ENCODE results near the gene LEFTY1. TPM values are rescaled to one million over a fixed set of nuclear protein-coding genes. Genes with fewer than 3 reads are reported as not detected.
A peak's percentile ranks its signal among the peaks of the same experiment; 100 is the strongest.

The LEFTY1 gene
- total RNA-seq, 1 experiment from 2014 or later = 0.64 TPM

GRCh38 chr1:225882694-225883615 lies 6.0 kb downstream of the LEFTY1 start:
- Histone ChIP-seq H3K36me3 (ENCODE audit: control insufficient read depth in 1 of 2, insufficient read depth in 2 of 2, low read length in 2 of 2) (no peaks in the 10 kb centered on the region), H3K4me1 (ENCODE audit: control insufficient read depth in 1 of 2, insufficient read depth in 2 of 2, low read length in 2 of 2) (peaks cover 23 to 38% of the 10 kb centered on the region in 2 experiments), H3K4me3 (replicated peaks in 1 of 2; ENCODE audit: low read depth in 1 of 2, low read length in 2 of 2) (peak overlapping the region; percentile 80 to 83), H3K9ac (ENCODE audit: low read length) (peak overlapping the region; percentile 86), H3K27me3 (ENCODE audit: insufficient read depth, low read length) (no peaks in the 10 kb centered on the region), H3K9me3 (ENCODE audit: control insufficient read depth in 1 of 2, insufficient read depth in 1 of 2, low read depth in 1 of 2, low read length in 2 of 2) (no peaks in the 10 kb centered on the region), H4K20me1 (ENCODE audit: insufficient read depth) (no peaks in the 10 kb centered on the region), H3K4me2 (ENCODE audit: low read length) (peak overlapping the region; percentile 99), H3K9me2 (ENCODE audit: insufficient read depth) (no peaks in the 10 kb centered on the region), H2AFZ (ENCODE audit: low read depth, low read length, poor library complexity, severe bottlenecking) (peak overlapping the region; percentile 48), H3K27ac (ENCODE audit: low read depth, low read length) (peak overlapping the region; percentile 81), H3K79me2 (ENCODE audit: insufficient read depth, low read length) (no peaks in the 10 kb centered on the region; the same call in 1 of the 2 replicates)
- peak; percentile 49 for ATAC-seq
- ChIA-PET CTCF (interaction anchor here (0.7 to 2.1 kb wide), 7 partner anchors 16 to 422 kb away, joined by 3 to 10 read pairs (median 4); no protein-coding TSS in a partner anchor), RAD21 (ENCODE audit: low non-redundant PET in 1 of 2, low total read pairs in 2 of 2, uncharacterized antibody in 2 of 2, unreplicated experiment in 2 of 2) (interaction anchor here in 1 of 2 experiments (1.8 kb wide), 1 partner anchor 105 kb away, joined by 5 read pairs; the partner anchor contains the start of gene SRP9), POLR2A (interaction anchor here (1.0 to 1.5 kb wide), 4 partner anchors 13 to 117 kb away, joined by 3 to 4 read pairs (median 3); partner anchors contain the start of genes PYCR2, SDE2 and SRP9)
- no TSS peak for BruUV-seq (replicated peaks)
- intact Hi-C loops (cut with micrococcal nuclease) = loop anchor here (2.0 to 10.0 kb wide), 3 partner anchors 38 to 108 kb away; partner anchors contain the start of genes EPHX1 and SRP9
- TF ChIP-seq ZFX (IDR thresholded peaks at IDR 0.05) = peak; percentile 80
- no peak for TF ChIP-seq JUND (IDR thresholded peaks at IDR 0.05)
- no peak for DNase-seq (ENCODE audit: low read depth, low spot score)

- Histone ChIP-seq H4K20me1 (ENCODE audit: insufficient read depth) (no peaks in the 10 kb centered on the region), H2AFZ (ENCODE audit: low read depth, low read length, poor library complexity, severe bottlenecking) (peak within 1 kb of the TSS; percentile 61), H3K79me2 (ENCODE audit: insufficient read depth, low read length) (no peaks in the 10 kb centered on the region; the same call in 1 of the 2 replicates), H3K9me2 (ENCODE audit: insufficient read depth) (no peaks in the 10 kb centered on the region), H3K9ac (ENCODE audit: low read length) (peak within 1 kb of the TSS; percentile 86), H3K36me3 (ENCODE audit: control insufficient read depth in 1 of 2, insufficient read depth in 2 of 2, low read length in 2 of 2) (no peaks in the 10 kb centered on the region; a peak in 1 of 4 replicates), H3K27ac (ENCODE audit: low read depth, low read length) (peak within 1 kb of the TSS; percentile 81), H3K9me3 (ENCODE audit: control insufficient read depth in 1 of 2, insufficient read depth in 1 of 2, low read depth in 1 of 2, low read length in 2 of 2) (no peaks in the 10 kb centered on the region), H3K4me2 (ENCODE audit: low read length) (peak within 1 kb of the TSS; percentile 99), H3K27me3 (ENCODE audit: insufficient read depth, low read length) (no peaks in the 10 kb centered on the region), H3K4me1 (ENCODE audit: control insufficient read depth in 1 of 2, insufficient read depth in 2 of 2, low read length in 2 of 2) (peaks cover 31 to 46% of the 10 kb centered on the region in 2 experiments), H3K4me3 (replicated peaks in 1 of 2; ENCODE audit: low read depth in 1 of 2, low read length in 2 of 2) (peak within 1 kb of the TSS; percentile 80 to 83)
- POLR2A ChIA-PET = interaction anchor here (1.2 to 1.5 kb wide), 3 partner anchors 12 to 117 kb away, joined by 3 to 4 read pairs (median 3); partner anchors contain the start of genes SDE2 and SRP9
- RAD21 ChIA-PET (ENCODE audit: low non-redundant PET in 1 of 2, low total read pairs in 2 of 2, uncharacterized antibody in 2 of 2, unreplicated experiment in 2 of 2) = interaction anchor here in 1 of 2 experiments (1.8 kb wide), 1 partner anchor 104 kb away, joined by 5 read pairs; the partner anchor contains the start of gene SRP9
- intact Hi-C loops (cut with micrococcal nuclease) = loop anchor here (2.0 to 10.0 kb wide), 3 partner anchors 37 to 107 kb away; partner anchors contain the start of genes EPHX1 and SRP9
- CTCF ChIA-PET = interaction anchor here (0.6 to 2.1 kb wide), 5 partner anchors 29 to 421 kb away, joined by 3 to 10 read pairs (median 4); no protein-coding TSS in a partner anchor
- ATAC-seq (peak; percentile 79), DNase-seq (ENCODE audit: low read depth, low spot score) (peak; percentile 64)
- TSS peak; percentile 51 for BruUV-seq (replicated peaks)
- TF ChIP-seq MAX (IDR thresholded peaks at IDR 0.05) = no peak
- TF ChIP-seq SP1 (IDR thresholded peaks at IDR 0.05; ENCODE audit: low read depth) = no peak
- no peak for TF ChIP-seq RAD21 (IDR thresholded peaks at IDR 0.05; ENCODE audit: low read depth)
- TF ChIP-seq EZH2 (IDR thresholded peaks at IDR 0.05) = no peak
- peak; percentile 39 for TF ChIP-seq YY1 (IDR thresholded peaks at IDR 0.05; ENCODE audit: extremely low read depth, insufficient replicate concordance, low read depth, low read length)
- peak; percentile 89 for TF ChIP-seq POLR2AphosphoS5 (IDR thresholded peaks at IDR 0.05; ENCODE audit: low read depth, low read length)
- TF ChIP-seq ATF3 (IDR thresholded peaks at IDR 0.05) = no peak
- TF ChIP-seq TCF7L2 (IDR thresholded peaks at IDR 0.05; ENCODE audit: borderline replicate concordance, extremely low read depth, insufficient read depth, insufficient read length) = peak; percentile 7
- no peak for TF ChIP-seq CBX3 (IDR thresholded peaks at IDR 0.05; ENCODE audit: low read depth)
- TF ChIP-seq ZNF274 (IDR thresholded peaks at IDR 0.05; ENCODE audit: low read depth, low read length) = no peak
- TF ChIP-seq POLR2A (IDR thresholded peaks at IDR 0.05; ENCODE audit: borderline replicate concordance, extremely low read depth, insufficient read depth, insufficient read length) = peak; percentile 36
- TF ChIP-seq FOSL1 (IDR thresholded peaks at IDR 0.05; ENCODE audit: low read depth) = no peak
- TF ChIP-seq JUND (IDR thresholded peaks at IDR 0.05) = no peak
These were observed 6.8 kb downstream of the LEFTY1 start, which contains the start of gene TMEM63A for GRCh38 chr1:225881959-225882693. TMEM63A (minus strand) TSS chr1:225882380; CDS start chr1:225877580, 4,800 bp downstream.

All from HCT116 (cell line).